ENCODE results near the gene NUTF2. TPM values are rescaled to one million over a fixed set of nuclear protein-coding genes. Genes with fewer than 3 reads are reported as not detected.
"Not testable (repeated sequence)": the region's sequence is repeated elsewhere in the genome, so short reads cannot be mapped to it uniquely, and the experiment has no call there.

The NUTF2 gene
- total and polyA plus RNA-seq, 2 of the 4 experiments (the other 2 are of a cell fraction): 42.7 to 361 TPM

DNA sequence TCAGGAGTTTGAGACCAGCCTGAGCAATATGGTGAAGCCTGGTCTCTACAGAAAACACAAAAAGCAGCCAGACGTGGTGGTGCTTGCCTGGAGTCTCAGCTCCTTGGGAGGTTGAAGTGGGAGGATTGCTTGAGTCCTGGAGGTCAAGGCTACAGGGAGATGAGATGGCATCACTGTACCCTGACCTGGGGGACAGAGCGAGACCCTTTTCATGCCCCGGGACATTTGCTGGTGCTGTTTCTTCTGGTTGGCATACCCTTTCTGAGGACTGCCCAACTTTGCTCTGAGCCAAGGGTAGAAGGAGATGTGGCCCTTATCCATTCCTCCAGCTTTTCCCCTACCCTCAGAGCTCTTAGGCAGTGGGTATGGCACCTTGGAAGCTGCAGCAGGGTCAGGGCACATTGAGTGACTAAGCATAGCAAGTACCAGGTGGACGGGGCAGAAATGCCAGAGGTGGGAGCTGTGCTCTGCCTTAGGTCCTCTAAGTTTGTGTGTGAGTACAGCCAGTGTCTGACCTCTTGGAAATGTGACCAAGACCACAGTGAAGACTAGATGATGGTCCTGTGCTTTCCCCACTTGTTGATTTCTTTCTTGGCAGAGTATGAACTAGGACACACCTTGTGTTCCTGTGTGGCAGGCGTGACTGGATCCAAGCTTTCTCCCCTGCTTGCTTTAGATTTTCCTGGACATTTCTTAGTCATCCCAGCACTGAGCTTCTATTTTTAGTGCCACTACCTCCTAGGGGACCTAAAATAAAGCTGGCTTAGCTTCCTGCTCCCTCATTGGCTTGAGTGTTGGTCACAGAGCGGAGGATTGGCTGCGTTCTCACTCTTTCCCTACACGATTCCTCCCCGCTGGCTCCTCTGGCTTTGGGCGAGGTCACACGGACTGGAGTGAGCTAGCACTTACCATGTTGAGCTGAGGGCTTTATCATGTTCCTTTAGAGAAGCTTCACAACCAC lies 16.2 kb downstream of the NUTF2 start (continued):
- TF ChIP-seq RCOR1 (IDR thresholded peaks at IDR 0.05; ENCODE audit: insufficient replicate concordance, low read length): no peak

DNA sequence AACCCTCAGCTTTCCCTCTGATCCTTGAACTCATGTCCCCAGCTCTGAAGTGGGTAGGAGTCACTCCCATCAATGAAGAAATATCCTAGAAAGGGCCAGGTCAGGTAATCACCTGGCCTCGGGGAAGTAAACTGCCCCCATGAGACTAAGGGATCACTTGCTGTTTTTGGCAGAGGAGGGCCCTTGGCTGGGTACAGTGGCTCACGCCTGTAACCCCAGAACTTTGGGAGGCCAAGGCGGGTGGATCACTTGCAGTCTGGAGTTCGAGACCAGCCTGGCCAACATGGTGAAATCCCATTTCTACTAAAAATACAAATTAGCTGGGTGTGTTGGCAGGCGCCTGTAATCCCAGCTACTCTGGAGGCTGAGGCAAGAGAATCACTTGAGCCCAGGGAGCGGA lies 17.3 kb downstream of the NUTF2 start:
- H2BK15ac ChIP-seq (ENCODE audit: low read depth, low read length); H3K4ac ChIP-seq (ENCODE audit: low read depth, low read length); ATAC-seq (ENCODE audit: low read depth); DNase-seq; in situ Hi-C loops (cut with MboI; ENCODE audit: low sequenced_read_pairs); H2AFZ ChIP-seq (replicated peaks; ENCODE audit: low read length, poor library complexity); BruUV-seq (replicated peaks); H3K23ac ChIP-seq (ENCODE audit: low read depth, low read length); H4K8ac ChIP-seq (ENCODE audit: low read depth in 2 of 2, low read length in 2 of 2); H4K91ac ChIP-seq (ENCODE audit: insufficient read depth, low read depth, low read length); H2BK20ac ChIP-seq (ENCODE audit: low read depth, low read length); H4K5ac ChIP-seq (ENCODE audit: low read depth, low read length); H3K9me3 ChIP-seq (ENCODE audit: control insufficient read depth, insufficient read depth, low read length); H3K27ac ChIP-seq (ENCODE audit: insufficient read depth, low read length); dilution Hi-C loops (cut with HindIII; ENCODE audit: low sequenced_read_pairs, unreplicated experiment); H3K27me3 ChIP-seq (ENCODE audit: control insufficient read depth, insufficient read depth, low read length); H2AK5ac ChIP-seq (ENCODE audit: low read depth, low read length); H3K4me3 ChIP-seq (ENCODE audit: insufficient read depth, low read depth, low read length); H3K4me2 ChIP-seq (ENCODE audit: low read depth, low read length); H2BK120ac ChIP-seq (ENCODE audit: low read depth, low read length); H2AK9ac ChIP-seq (replicated peaks; ENCODE audit: low read depth, low read length, poor library complexity); H3K14ac ChIP-seq (replicated peaks; ENCODE audit: low read depth, low read length); H2BK5ac ChIP-seq (ENCODE audit: low read depth, low read length, poor library complexity, severe bottlenecking); POLR2A ChIA-PET (ENCODE audit: unreplicated experiment); H3K9ac ChIP-seq (ENCODE audit: low read depth, low read length); H3K18ac ChIP-seq (ENCODE audit: low read depth, low read length); H3K56ac ChIP-seq (ENCODE audit: extremely low read depth, insufficient read depth, low read length): not testable (repeated sequence)
- intact Hi-C loops (cut with micrococcal nuclease): loop anchor here (2.0 kb wide), 1 partner anchor 47 kb away; no protein-coding TSS in a partner anchor
- Histone ChIP-seq H4K20me1 (ENCODE audit: insufficient read depth, low read length) (peaks cover 71% of the 10 kb centered on the region), H3K4me1 (ENCODE audit: control insufficient read depth, insufficient read depth, low read length) (peaks cover 20% of the 10 kb centered on the region), H3K79me1 (ENCODE audit: low read depth in 1 of 2, low read length in 2 of 2) (peaks cover 58 to 72% of the 10 kb centered on the region in 2 experiments), H3K36me3 (ENCODE audit: control insufficient read depth, insufficient read depth, low read length) (peaks cover 36% of the 10 kb centered on the region), H3K9me1 (ENCODE audit: insufficient read depth, low read length) (peaks cover 49% of the 10 kb centered on the region)
- WGBS, 2 experiments (ENCODE audit: extremely low coverage in 2 of 2, insufficient read length in 1 of 2): 100% methylated on average over 1 of the region's 6 CpGs; no CpG with 5 or more reads in 1 of the 2 experiments
- CTCF ChIA-PET: interaction anchor here (1.2 kb wide), 1 partner anchor 21 kb away, joined by 3 read pairs; no protein-coding TSS in a partner anchor
